SK-N-SH (cell line): ENCODE data around the gene LCMT1. TPM values are rescaled to one million over a fixed set of nuclear protein-coding genes. Genes with fewer than 3 reads are reported as not detected.
A peak's percentile ranks its signal among the peaks of the same experiment; 100 is the strongest.

ENCODE experiments used
- CTCF ChIA-PET: fragments of 300-600, 350-600 bp; formaldehyde crosslinking; extraction: SDS; loops from one replicate; lab custom pipeline; 2021; lab: Yijun Ruan, JAX
- POLR2A ChIA-PET: fragments of 350-600 bp; sonication (Branson Sonifier 250); formaldehyde crosslinking; extraction: SDS; loops from one replicate; lab custom pipeline; 2020; ENCODE audit warnings: antibody characterized with exemption, inconsistent platforms; lab: Yijun Ruan, JAX
- DNase-seq: peaks from one replicate; pipeline ENCODE4 v3.0.0; 2012
- H2AFZ ChIP-seq: fragments of 200-600 bp; sonication (generic); 2 replicates; pipeline ENCODE4 v1.8.1; 2016; ENCODE audit warnings: antibody characterized with exemption, mild to moderate bottlenecking, low read depth
- H3F3A ChIP-seq: fragments of 200-600 bp; sonication (generic); replicated peaks from 2 replicates; pipeline ENCODE3; 2016; ENCODE audit warnings: antibody characterized with exemption, mild to moderate bottlenecking; ENCODE audit not compliant: insufficient read depth
- H3K27ac ChIP-seq, 2 experiments: fragments of 200-500 bp in 1 of 2; fragments of 200-600 bp in 1 of 2; sonication (Bioruptor generic) in 1 of 2; sonication (generic), shearing (Covaris generic) in 1 of 2; 2 replicates each; pipeline versions ENCODE4 v1.5.1 to v1.6.1; 2014 to 2016; ENCODE audit warnings: low read depth in 2 of 2, inconsistent platforms in 1 of 2, low read length in 1 of 2, mild to moderate bottlenecking in 1 of 2, mixed read lengths in 1 of 2
- H3K27me3 ChIP-seq: fragments of 200-600 bp; sonication (generic), shearing (Covaris generic); 2 replicates; pipeline ENCODE4 v1.6.1; 2016; ENCODE audit warnings: mixed run types; ENCODE audit not compliant: insufficient read depth
- H3K36me3 ChIP-seq, 2 experiments: fragments of 200-500 bp in 1 of 2; fragments of 200-600 bp in 1 of 2; sonication (Bioruptor generic) in 1 of 2; sonication (generic) in 1 of 2; replicated peaks in 1 of 2; 2 replicates each; pipeline versions ENCODE3 to v1.5.1; 2014 to 2016; ENCODE audit warnings: low read length in 1 of 2, mild to moderate bottlenecking in 1 of 2; ENCODE audit not compliant: insufficient read depth in 2 of 2, control insufficient read depth in 1 of 2
- H3K4me1 ChIP-seq, 2 experiments: fragments of 200-500 bp in 1 of 2; fragments of 200-600 bp in 1 of 2; sonication (Bioruptor generic) in 1 of 2; sonication (generic), shearing (Covaris generic) in 1 of 2; 2 replicates each; pipeline versions ENCODE4 v1.5.1 to v1.6.1; 2014 to 2016; ENCODE audit warnings: low read depth in 1 of 2, low read length in 1 of 2, mixed run types in 1 of 2; ENCODE audit not compliant: insufficient read depth in 2 of 2, control insufficient read depth in 1 of 2
- H3K4me2 ChIP-seq: fragments of 200-600 bp; sonication (generic), shearing (Covaris generic); 2 replicates; pipeline ENCODE4 v1.6.1; 2017; ENCODE audit warnings: mixed run types
- H3K4me3 ChIP-seq, 2 experiments: fragments of 200-500 bp in 1 of 2; fragments of 200-600 bp in 1 of 2; sonication (Bioruptor generic) in 1 of 2; sonication (generic), shearing (Covaris generic) in 1 of 2; 2 replicates each; pipeline versions ENCODE4 v1.5.1 to v1.8.1; 2014 to 2016; ENCODE audit warnings: low read depth in 2 of 2, inconsistent platforms in 1 of 2, low read length in 1 of 2, mild to moderate bottlenecking in 1 of 2, mixed read lengths in 1 of 2, moderate library complexity in 1 of 2
- H3K79me2 ChIP-seq: fragments of 200-600 bp; sonication (generic); 2 replicates; pipeline ENCODE4 v1.8.1; 2017; ENCODE audit warnings: mild to moderate bottlenecking; ENCODE audit not compliant: insufficient read depth
- H3K9ac ChIP-seq: fragments of 200-600 bp; sonication (generic); 2 replicates; pipeline ENCODE4 v1.6.1; 2017; ENCODE audit warnings: mixed run types
- H3K9me2 ChIP-seq: fragments of 200-600 bp; sonication (generic); 2 replicates; pipeline ENCODE4 v1.6.1; 2017; ENCODE audit warnings: mixed run types
- H3K9me3 ChIP-seq: fragments of 200-600 bp; sonication (generic); 2 replicates; pipeline ENCODE4 v1.6.1; 2017; ENCODE audit warnings: mixed run types, mild to moderate bottlenecking, moderate library complexity
- H4K20me1 ChIP-seq: fragments of 200-600 bp; sonication (generic); 2 replicates; pipeline ENCODE4 v1.6.1; 2017; ENCODE audit warnings: mild to moderate bottlenecking, mixed run types; ENCODE audit not compliant: insufficient read depth
- CTCF ChIP-seq: fragments of 200-600 bp; sonication (generic); IDR thresholded peaks from 2 replicates; pipeline ENCODE4 v1.6.1; 2017; ENCODE audit warnings: antibody characterized with exemption, mild to moderate bottlenecking, moderate library complexity
- EZH2phosphoT487 ChIP-seq: fragments of 200-600 bp; sonication (generic); IDR thresholded peaks from 2 replicates; pipeline ENCODE4 v1.6.1; 2017; ENCODE audit warnings: low read depth, mixed run types, mild to moderate bottlenecking, antibody characterized with exemption, moderate library complexity, borderline replicate concordance
- JUND ChIP-seq: IDR thresholded peaks from 2 replicates; pipeline ENCODE4 v1.4.0; 2012
- SMC3 ChIP-seq: IDR thresholded peaks from 2 replicates; pipeline ENCODE4 v1.6.1; 2012; ENCODE audit warnings: low read depth, low read length, improper control_type of control experiment
- WGBS: methylation state at CpG from one replicate; pipeline ENCODE4 v1.1.6; 2017; ENCODE audit warnings: low lambda C conversion rate; 5-methylcytosine and 5-hydroxymethylcytosine counted together
- polyA plus RNA-seq, 3 experiments: library from polyadenylated mRNA; depleted of rRNA; stranded (reverse); fragments of >200 nt; gene quantifications; 2 replicates each; pipeline ENCODE4 v1.2.3, GENCODE V29; 2012
- TF ChIP-seq, protein P1 (sequence below): IDR thresholded peaks from 2 replicates; pipeline ENCODE4 v1.6.1; 2012; ENCODE audit warnings: mild to moderate bottlenecking, low read depth, low read length, moderate library complexity

Gene LCMT1
- polyA plus RNA-seq, 1 of the 3 experiments (the other 2 are of a cell fraction), result 29.8 TPM

DNA sequence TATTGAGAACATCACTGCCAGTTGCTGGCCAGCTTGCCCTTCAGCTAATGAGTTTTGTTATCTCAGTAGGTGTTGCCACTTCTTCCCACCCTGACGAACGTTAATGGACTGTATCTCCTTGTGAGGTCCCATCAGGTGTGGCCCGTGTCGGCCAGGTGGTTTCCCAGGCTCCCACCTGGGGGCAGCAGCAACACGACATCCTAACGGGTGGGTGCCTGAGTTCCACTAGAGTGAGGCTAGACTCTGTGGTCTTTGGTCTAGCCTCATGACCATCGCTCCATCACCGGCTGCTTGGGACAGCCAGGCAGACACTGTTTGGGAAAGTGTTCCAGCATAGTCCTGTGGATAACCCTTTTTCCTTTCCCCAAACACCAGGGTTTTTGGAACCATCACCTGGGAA, 45.6 kb upstream of the LCMT1 start:
- no peak overlapping the region; a peak in 1 of 4 replicates for H3K27ac ChIP-seq
- no peaks in the 10 kb centered on the region for H3K9me3 ChIP-seq
- no peak overlapping the region for H3K9ac ChIP-seq
- DNase-seq, result peak; percentile 28
- peak overlapping the region; percentile 93 for H2AFZ ChIP-seq
- H3K4me1 ChIP-seq, result peaks cover 3 to 9% of the 10 kb centered on the region in 2 experiments; a peak in 2 of 4 replicates
- no peak overlapping the region for H3K4me3 ChIP-seq
- no peaks in the 10 kb centered on the region for H3K27me3 ChIP-seq
- WGBS, result 100% methylated on average over 3 of the region's 8 CpGs
- CTCF ChIA-PET, result interaction anchor here (0.6 to 2.1 kb wide), 2 partner anchors 9 to 66 kb away, joined by 3 to 7 read pairs; no protein-coding TSS in a partner anchor
- no peaks in the 10 kb centered on the region for H3K9me2 ChIP-seq
- H3K4me2 ChIP-seq, result no peak overlapping the region
- no peaks in the 10 kb centered on the region for H3K36me3 ChIP-seq
- no peaks in the 10 kb centered on the region for H3F3A ChIP-seq
- H4K20me1 ChIP-seq, result no peaks in the 10 kb centered on the region
- POLR2A ChIA-PET, result interaction anchor here (0.6 to 1.6 kb wide), 3 partner anchors 46 to 51 kb away, joined by 3 to 9 read pairs (median 6); partner anchors contain the start of genes ARHGAP17 and LCMT1
- no peaks in the 10 kb centered on the region for H3K79me2 ChIP-seq
- TF ChIP-seq, protein P1, sequence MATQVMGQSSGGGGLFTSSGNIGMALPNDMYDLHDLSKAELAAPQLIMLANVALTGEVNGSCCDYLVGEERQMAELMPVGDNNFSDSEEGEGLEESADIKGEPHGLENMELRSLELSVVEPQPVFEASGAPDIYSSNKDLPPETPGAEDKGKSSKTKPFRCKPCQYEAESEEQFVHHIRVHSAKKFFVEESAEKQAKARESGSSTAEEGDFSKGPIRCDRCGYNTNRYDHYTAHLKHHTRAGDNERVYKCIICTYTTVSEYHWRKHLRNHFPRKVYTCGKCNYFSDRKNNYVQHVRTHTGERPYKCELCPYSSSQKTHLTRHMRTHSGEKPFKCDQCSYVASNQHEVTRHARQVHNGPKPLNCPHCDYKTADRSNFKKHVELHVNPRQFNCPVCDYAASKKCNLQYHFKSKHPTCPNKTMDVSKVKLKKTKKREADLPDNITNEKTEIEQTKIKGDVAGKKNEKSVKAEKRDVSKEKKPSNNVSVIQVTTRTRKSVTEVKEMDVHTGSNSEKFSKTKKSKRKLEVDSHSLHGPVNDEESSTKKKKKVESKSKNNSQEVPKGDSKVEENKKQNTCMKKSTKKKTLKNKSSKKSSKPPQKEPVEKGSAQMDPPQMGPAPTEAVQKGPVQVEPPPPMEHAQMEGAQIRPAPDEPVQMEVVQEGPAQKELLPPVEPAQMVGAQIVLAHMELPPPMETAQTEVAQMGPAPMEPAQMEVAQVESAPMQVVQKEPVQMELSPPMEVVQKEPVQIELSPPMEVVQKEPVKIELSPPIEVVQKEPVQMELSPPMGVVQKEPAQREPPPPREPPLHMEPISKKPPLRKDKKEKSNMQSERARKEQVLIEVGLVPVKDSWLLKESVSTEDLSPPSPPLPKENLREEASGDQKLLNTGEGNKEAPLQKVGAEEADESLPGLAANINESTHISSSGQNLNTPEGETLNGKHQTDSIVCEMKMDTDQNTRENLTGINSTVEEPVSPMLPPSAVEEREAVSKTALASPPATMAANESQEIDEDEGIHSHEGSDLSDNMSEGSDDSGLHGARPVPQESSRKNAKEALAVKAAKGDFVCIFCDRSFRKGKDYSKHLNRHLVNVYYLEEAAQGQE, result no peak
- TF ChIP-seq EZH2phosphoT487 (no peak), JUND (no peak), CTCF (no peak)

DNA sequence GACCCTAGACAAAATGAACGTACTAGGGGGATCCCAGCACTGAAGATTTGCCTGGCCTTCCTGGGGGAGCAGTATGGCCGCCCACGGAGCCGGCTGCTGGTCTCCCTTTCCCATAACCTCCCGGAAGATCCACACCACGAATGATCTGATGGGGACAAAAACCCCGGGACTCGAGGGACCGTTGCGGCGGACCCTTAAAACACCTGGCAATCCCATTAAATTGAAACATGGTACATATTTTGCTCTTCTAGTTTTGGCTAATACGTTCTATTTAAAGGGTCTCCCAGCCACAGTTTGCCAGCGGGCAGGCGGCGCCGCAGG, 45.2 kb upstream of the LCMT1 start:
- peak overlapping the region; percentile 60; a peak in 2 of 4 replicates for H3K27ac ChIP-seq
- TF ChIP-seq SMC3, result no peak
- TF ChIP-seq, all 33 proteins: peak for 0
- Histone ChIP-seq H4K20me1 (no peaks in the 10 kb centered on the region), H2AFZ (peak overlapping the region; percentile 93), H3K9me3 (no peaks in the 10 kb centered on the region), H3K4me3 (peak overlapping the region; percentile 66 to 78), H3K79me2 (no peaks in the 10 kb centered on the region), H3K9ac (peak overlapping the region; percentile 67), H3K4me2 (peak overlapping the region; percentile 88; the same call in 1 of the 2 replicates), H3K4me1 (peaks cover 3 to 9% of the 10 kb centered on the region in 2 experiments; a peak in 2 of 4 replicates), H3K27me3 (no peaks in the 10 kb centered on the region), H3K36me3 (no peaks in the 10 kb centered on the region), H3K9me2 (no peaks in the 10 kb centered on the region), H3F3A (no peaks in the 10 kb centered on the region)
- no peak for DNase-seq
- POLR2A ChIA-PET, result interaction anchor here (0.6 to 1.6 kb wide), 5 partner anchors 41 to 124 kb away, joined by 3 to 9 read pairs (median 6); partner anchors contain the start of genes ARHGAP17 and LCMT1
- 51% methylated on average over 14 of the region's 16 CpGs for WGBS
- CTCF ChIA-PET, result interaction anchor here (0.6 to 2.1 kb wide), 2 partner anchors 10 to 159 kb away, joined by 3 to 7 read pairs; no protein-coding TSS in a partner anchor
